SK-N-DZ (cell line): ENCODE measurements around the gene UBE2D2.

Experiments used
- DNase-seq: peaks from one replicate; pipeline ENCODE4 v3.0.0-alpha.2; 2015; ENCODE audit warnings: low spot score

The UBE2D2 gene

DNA sequence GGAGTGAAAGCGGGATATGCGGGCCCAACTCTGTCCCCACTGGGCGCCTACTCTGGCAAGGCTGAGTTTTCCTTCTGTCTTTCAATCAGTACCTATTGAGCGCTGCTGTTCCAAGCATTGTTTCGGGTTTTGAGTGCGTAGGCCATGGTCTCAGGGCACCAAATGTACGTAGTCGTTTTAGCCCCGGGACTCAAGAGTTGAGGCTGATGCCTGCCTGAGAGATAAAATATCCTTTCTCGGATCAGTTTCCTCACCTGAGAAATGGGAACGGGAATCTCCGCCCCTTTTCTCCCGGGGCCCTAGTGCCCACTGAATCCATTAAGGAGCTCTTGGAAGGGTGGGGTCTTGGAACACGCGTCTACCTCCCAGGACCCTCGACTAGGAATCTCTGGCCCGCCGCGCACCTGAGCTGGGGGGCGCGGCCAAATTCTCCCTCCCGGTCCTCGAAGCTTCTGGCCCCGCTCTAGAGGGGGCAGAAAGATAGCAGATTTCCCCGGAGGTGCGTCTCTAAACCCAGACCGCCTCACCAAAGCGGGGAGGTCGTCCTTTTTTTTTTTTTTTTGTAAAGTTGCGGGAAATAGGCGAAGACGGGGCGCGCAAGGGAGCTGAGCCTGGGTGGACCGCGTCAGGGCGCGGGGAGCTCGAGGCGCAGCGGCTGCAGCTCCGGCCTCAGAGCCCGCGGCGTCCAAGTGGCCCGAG is 86.5 kb downstream of the UBE2D2 start:
- no peak for DNase-seq

DNA sequence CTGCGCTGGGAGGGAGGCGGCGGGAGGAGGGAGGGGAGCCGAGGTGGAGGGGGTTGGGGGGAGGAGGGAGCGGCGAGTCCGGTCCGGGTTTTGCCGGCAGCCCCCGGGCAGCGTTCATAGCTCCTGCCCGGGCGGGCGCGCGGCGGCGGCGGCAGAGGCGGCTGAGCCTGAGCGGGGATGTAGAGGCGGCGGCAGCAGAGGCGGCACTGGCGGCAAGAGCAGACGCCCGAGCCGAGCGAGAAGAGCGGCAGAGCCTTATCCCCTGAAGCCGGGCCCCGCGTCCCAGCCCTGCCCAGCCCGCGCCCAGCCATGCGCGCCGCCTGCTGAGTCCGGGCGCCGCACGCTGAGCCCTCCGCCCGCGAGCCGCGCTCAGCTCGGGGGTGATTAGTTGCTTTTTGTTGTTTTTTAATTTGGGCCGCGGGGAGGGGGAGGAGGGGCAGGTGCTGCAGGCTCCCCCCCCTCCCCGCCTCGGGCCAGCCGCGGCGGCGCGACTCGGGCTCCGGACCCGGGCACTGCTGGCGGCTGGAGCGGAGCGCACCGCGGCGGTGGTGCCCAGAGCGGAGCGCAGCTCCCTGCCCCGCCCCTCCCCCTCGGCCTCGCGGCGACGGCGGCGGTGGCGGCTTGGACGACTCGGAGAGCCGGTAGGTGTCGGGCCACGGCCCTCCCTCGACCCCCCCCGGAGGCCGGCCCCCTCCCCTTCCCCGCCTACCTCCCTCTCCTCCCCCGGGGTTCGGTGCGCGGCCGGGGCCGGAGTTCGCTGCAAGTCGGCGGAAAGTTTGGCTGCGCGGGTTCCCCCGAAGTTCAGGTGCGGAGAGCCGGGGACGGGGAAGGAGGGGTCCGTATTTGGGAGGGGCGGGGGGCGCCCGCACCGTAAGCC is 87.3 kb downstream of the UBE2D2 start, which contains the start of gene CXXC5:
TSS of gene CXXC5 (plus strand) at position 145 of the 877 bp plus-strand sequence. CDS start 32,175 bp downstream, outside the sequence.
- DNase-seq, result peak; percentile 82

DNA sequence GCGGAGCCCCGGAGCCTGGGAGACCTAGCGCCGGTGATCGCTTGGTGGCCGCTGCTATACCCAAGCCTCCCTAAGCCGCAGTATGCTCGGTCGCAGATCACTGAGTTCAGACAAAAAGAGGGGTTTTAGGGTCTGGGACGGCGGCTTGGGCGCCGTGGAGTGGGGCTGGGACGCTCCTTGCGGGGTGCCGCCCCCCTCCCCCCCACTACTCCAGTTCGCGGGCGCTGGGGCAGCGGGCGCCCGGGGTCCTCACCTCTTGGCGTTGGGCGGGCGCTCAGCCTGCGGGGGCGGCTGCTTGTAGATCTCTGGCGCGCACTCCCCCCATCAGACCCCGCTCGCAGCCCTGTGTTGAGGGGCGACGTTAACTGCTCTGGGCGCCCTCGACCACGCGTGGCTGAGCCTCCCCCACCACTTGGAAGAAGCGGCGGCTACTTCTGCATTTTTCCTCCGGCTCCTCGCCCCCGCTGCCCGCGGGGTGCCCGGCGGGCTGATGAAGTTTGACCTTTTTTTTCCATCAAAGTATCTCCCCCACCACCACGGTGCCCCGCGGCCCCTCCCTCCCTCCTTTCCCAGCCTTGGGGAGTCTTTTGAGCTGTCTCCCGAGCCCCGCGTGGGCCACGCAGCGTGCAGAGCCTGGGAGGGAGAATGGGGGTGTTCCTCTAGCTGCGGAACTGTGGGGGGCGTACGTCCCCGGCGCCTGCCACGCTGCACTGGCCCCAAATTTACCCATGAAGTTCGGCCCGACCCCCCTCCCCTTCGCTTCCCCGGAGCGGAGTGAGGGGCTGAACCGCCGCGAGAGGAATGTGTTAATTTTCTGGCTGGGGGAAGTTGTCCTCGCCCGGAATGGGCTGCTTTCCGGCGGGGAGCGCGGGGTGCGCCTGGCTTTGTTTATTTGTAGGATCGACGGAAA is 88.2 kb downstream of the UBE2D2 start:
- no peak for DNase-seq

DNA sequence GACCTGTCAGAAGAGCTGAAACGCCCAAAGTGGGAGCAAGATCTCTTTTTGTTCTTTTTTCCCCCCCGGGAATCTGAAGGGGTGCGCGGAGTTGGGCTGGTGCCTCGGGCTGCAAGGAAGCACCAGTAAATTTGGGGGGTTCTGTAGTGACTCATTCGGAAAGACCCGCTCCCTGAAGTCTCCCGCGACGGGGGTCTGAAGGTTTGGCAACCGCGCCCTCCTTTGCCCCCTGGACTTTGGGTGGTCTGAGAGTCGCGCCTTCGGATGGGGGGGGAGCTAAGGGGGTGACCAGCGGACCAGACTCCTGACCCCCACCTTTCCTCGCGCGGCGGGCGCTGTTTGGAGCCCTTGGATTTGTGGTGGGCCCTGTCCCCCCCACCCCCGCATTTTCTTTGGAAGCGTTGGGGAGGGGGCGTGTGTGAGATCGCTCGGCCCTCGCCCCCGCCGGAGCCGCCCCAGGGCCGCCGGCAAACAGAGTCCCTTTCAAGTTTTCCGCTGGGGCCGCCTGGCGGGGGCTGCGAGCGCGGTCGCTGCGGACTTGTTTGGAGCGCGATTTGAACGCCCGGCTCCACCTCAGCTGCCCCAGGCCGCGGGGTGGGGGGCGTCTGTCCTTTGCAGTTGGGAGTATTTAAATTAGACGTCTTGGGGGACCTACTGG is 89.0 kb downstream of the UBE2D2 start:
- DNase-seq, result no peak

DNA sequence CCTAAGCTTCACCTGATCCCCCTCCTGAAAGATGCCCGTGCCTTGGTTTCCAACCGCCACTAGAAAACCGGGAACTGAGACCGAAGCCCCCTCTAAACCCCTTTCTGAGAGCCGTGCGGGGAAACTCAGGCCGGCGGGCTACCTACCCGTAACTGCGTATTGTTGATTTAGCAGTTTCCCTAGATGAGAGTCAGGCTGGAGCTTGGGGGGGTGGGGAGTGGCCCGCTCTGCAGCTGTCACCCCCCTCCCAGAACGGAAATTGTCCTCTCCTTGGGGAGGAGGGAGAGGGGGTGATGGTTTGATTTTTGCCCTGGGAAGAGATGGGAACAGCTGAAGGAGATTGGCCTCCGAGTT is 89.5 kb downstream of the UBE2D2 start:
- DNase-seq, result no peak

DNA sequence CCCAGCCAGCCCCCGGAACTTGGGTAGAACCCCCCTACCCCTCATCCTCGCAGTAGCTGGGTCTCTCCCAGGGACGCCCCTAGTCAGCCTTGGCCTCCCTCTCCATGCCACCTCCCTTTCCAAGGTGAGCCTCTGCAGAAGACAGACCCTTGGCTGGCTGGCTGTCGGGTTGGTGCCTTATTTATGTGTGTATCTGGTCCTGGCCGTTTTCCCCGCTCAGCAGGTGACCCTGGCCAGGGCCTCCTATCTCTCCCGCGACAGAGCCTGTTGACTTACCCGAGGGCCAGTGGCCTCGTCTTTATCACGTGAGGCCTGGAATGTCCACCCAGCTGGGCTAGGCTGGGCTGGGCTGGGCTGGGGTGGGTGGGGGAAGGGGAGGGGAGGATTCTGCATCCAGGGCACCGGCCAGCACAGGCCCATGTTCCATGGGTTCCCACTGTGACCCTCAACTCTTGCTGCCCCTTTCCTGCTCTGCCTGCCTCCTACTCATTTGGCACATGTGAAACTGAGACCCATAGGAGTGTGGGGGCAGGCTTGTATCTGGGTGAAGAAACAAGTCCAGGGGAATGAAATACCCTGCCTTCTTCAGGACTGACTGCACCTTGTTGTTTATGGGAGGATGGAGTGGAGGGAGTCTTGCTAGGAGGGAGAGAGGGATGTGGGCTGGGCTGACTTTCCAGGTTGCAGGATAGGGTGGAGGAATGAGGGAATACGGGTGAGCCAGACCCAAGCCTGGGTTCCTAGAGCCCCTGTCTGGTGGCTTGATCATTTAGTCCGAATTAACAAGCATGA is 90.1 kb downstream of the UBE2D2 start:
- no peak for DNase-seq

DNA sequence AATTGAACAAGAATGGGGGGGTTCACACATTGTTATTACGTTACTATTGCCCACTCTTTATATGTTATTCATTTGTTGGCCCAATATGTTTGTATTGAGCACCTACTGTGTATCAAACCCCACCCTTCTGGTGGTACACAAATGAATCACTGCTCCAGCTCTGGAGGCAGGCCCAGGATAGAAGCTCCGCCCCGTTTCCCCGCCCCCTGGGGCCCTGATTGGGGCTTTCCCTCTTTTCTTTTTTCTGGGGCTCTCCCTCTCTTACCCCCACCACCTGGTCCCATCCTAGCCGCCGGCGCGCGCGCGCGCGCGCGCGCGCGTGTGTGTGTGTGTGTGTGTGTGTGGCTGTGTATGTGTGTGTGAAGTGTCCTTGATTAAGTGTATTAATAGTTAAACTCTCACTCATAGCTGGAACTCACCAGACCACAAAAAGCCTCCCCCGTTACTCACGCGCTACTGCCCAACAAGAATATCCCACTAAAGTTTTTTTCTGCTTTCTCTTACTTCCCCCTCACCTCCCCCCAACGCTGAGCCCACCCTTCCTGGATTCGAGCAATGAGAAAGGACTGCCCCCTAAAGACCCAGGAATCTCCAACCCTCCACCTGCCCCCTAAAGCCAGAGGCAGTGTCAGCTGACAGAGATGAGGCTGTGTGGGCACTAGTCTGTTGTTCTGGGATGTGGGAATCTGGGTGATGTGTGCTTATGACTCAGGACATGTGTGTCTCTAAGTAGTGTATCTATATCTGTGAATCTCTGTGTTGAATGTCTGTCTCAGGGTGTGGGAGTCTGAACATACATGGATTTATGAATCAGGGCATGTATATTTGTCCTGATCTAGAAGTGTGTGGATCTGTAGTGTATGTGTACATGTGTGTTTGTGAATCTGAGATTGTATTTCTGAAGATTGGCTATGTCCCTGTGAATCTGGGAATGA is 91.0 kb downstream of the UBE2D2 start:
- DNase-seq, result peak; percentile 71

DNA sequence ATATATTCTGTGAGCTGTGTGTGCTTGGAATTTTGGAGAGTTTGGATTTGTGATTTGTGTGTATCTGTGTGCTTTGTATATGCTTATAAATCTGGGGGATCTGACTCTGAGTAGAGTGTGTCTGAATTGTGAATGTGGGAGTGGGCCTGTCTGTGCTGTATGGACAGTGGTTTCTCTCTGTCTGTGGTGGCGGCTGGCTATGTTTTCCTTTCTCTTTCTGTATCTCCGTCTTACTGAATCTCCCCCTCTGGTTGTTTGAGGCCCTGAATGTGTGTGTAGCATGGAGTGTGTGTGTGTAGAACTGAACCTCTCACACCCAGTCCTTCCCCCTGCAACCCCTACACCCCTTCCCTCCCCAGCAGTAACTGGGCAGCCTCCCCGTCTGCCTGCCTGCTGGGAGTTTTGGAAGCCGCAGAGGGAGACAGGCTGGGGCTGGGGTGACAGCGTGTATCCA is 91.7 kb downstream of the UBE2D2 start:
- no peak for DNase-seq

DNA sequence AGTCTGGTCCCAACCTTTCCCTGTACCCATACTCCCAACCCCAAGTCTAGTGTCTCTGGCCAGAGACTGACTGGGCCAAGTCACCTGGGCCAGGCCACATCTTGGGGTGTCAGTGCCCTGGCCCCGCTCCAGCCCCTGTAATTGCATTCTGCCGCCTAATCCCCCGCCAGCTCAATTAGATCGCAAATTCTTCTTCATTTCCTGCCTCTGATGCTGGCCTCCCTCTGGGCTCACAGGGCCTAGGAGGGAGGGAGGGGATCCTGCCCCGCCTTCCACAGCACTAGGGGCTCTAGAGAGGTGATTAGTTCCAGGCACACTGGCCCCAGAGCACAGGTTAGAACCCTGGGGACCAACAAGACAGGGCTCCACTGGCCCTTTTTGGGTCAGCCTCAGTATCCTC is 92.5 kb downstream of the UBE2D2 start:
- DNase-seq, result no peak

DNA sequence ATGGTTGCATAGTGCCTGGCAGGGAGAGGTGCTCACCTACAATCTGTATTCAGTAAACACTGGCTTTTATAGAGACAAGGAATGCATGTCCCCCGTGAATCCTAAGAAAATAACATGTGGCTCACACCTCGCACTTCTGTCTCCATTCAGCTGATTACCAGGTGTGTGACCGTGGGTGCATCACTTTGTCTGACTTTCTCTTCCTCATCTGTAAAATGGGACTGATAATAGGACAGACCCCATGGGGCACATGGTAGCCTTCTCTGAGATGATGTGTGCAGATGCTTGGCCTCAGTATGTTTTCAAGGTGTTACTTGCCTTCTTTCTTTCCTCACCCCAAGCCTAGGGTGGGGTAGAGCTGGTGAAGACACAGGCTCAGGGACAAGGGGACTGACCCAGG is 93.3 kb downstream of the UBE2D2 start:
- DNase-seq, result no peak

DNA sequence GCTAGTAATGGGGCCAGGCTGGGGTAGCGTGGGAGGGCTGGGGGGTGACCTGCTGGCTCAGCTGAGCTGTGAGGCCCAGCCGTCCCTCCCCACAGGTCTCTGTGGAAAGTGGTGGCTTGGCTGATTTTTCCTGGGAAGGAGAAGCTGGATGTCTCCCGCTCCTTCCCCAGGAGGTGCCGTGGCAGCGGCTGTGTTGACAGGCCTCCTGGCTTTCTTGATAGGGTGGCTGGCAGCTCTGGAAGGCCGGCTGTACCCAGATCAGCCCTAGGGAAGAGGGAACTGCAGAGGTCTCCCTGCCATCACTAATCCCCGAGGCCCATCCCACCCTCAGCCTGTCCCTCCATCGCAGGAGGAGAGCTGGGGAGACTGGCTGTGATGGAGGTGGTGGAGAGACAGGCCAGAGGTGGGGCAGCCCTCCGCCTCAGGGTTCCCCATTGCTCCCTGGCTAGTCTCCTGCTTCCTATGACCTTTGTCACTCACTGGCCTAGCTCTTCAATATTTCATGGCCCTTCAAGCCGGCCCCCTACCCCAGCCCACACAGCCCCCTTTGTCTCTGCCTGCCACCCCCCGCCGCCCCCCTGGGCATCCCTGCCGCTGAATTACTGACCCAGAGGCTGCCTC is 93.8 kb downstream of the UBE2D2 start:
- DNase-seq, result no peak

DNA sequence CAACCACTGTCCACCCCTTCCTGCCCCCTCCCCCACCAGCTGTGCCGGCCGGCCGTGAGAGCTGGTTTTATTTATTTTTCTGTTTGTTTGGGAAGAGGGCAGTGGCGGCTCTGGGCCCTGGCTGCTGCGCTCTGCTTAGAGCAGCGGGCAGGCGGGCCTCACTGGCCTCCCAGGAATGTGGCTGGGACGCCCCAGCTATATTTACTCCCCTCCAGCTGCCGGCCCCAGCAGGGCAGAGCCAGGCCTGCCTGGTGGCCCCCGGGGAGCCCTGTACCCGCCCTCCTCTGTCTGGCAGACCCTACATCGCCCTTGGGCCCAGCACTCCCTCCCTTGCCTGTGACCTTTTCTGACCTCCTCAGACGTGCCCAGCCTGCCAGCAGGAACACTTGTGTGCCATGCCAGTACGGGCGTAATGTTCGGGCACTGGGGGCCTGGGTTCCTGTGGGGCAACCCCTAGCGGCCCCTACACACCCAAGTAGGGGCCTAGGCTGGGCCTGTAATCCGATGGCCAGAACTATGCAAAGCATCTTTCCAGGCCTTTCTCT is 94.7 kb downstream of the UBE2D2 start:
- DNase-seq, result no peak

DNA sequence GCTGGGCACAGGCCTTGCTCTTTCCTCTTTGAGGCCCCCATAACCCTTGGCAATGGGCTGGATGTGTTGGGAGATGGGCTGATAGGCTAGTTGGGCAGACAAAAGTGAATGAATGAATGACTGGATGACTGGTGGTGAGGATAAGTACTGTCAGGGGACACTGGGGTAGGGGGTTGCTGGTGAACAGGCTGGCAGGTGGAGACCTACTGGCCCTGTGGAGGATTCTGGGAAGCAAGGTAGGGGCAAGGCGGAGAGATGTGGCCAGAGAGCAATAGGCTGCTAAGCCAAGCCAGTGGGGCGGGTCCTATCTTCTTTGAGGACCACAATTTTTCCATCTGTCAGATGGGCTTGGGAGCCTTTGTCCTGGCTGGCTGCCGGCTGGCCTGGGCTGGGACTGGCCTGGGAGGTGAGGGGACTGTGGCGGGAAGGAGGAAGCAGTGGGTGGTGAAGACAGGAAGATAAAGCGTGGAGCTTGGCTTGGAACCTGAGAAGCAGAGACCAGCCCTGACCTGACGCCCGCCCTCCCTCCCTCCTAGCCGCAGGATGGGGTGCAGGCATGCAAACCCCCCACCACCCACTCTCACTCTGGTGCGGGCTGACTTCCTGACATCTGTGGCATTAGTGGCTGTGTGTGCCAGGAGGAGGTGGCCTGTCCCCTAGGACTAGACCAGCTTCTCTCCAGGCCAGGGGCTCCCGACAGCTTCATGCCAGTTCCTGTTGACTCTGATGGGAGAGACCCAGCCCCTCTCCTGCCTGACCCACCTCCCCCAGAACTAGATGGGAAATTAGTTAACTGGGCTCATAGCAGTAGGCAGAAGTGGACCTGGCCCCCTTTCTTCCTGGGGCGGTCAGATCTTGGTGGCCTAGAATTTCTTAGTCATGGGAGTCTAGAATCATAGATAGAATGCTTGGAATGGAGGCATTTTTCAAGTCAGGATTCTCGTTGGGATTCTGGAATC is 96.5 kb downstream of the UBE2D2 start:
- DNase-seq, result no peak

DNA sequence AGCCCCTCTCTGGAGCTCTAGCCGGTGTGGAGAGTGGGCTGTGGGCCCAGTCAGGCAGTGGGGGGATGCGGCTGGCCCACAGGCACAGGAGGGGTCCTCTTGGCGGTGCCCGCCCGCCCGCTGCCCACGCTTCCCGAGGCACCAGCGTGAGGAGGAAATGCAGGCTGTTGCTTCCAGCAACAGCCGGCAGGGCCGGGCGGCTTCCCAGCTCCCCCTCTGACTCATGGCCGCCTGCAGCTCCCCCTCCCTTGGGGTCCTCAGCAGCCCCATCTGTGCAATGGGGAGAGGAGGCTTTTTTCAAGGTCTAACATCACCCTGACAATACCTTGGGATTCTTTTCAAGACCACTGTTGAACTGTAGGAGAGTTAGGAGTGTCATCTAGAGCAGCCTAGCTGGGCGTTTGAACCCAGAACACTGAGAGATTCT is 97.4 kb downstream of the UBE2D2 start:
- DNase-seq, result no peak

DNA sequence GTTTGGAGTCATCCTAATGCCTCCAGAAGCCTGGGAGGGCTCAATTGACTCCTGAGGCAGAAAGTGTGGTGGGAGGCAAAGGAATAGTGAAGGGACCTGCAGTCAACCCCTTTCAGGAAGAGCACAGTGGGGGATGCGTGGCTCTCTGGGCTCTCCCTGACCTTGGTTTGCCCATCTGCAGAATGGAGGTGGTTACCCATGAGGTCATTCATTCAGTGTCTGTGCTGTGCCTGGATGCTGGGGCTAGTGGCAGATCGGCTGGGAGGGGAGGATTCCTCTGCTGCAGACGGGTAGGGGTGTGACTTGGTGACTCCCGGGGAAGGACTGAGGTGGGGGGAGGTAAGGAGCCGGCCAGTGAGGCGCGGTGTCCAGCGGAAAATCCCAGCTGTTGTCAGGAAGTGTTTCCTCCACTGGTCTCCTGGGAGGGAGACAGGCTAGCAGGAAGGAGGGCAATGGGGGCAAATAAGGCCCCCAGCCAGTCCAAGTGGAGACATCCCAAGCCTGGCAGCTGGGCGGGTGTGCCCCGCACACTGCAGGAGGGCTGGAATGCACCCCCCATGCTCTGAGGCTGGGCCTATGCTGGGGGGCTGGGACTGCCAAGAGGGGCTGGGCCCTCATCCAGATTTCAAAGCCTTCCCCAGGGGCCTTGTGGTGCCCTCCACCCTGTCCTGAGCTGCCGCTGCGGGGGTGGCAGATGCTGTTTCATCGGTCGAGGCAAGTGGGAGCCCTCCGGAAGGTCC is 98.0 kb downstream of the UBE2D2 start:
- DNase-seq, result no peak

DNA sequence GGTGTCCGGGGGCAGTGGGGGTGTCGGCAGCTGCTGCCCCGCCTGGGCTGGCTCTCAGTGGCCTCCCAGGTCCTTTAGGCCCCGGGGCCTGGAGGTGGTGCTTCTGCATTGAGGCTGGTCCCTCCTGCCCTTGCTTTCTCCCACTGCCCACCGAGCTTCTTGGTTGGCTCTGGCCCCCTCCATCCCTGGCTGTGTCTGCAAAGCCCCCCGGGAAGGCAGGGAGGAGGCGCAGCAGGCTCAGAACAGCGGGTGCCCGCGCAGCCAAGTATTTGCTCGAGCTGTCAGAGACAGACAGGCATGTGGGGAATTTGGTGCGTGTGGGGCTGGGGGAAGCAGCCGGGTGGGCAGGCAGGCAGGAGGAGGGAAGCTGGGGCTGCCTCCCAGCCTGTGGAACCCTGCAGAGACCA is 98.6 kb downstream of the UBE2D2 start:
- DNase-seq, result no peak
